Mesodermal cell (in vitro differentiated cells): ENCODE data around the gene CEP72.

Experiments
- H3K27ac ChIP-seq: 2 replicates; pipeline ENCODE4 v1.7.0; 2013; ENCODE audit warnings: mild to moderate bottlenecking, low read depth, low read length, moderate library complexity; ENCODE audit not compliant: severe bottlenecking
- H3K36me3 ChIP-seq: 2 replicates; pipeline ENCODE4 v1.7.1; 2013; ENCODE audit warnings: mild to moderate bottlenecking, low read length, moderate library complexity; ENCODE audit not compliant: control insufficient read depth, insufficient read depth
- H3K4me1 ChIP-seq: one replicate; pipeline ENCODE4 v1.7.1; 2013; ENCODE audit warnings: mild to moderate bottlenecking, low read length; ENCODE audit not compliant: insufficient read depth, control insufficient read depth, poor library complexity, severe bottlenecking
- H3K4me3 ChIP-seq: 2 replicates; pipeline ENCODE4 v1.7.0; 2013; ENCODE audit warnings: low read length, control low read depth, mild to moderate bottlenecking; ENCODE audit not compliant: insufficient read depth, poor library complexity, severe bottlenecking; ENCODE audit errors: extremely low read depth
- H3K9me3 ChIP-seq: 2 replicates; pipeline ENCODE4 v1.7.1; 2013; ENCODE audit warnings: mild to moderate bottlenecking, low read length, moderate library complexity; ENCODE audit not compliant: control insufficient read depth
- WGBS, 2 experiments: methylation state at CpG; one replicate each; pipeline ENCODE4 v1.1.5; 2013; ENCODE audit warnings: missing lambda C conversion rate in 2 of 2; ENCODE audit not compliant: insufficient coverage in 2 of 2; 5-methylcytosine and 5-hydroxymethylcytosine counted together

The CEP72 gene

GRCh38 chr5:619444-619843 is 7.3 kb downstream of the CEP72 start:
- H3K36me3 ChIP-seq = peaks cover 69% of the 10 kb centered on the region
- H3K4me1 ChIP-seq = no peaks in the 10 kb centered on the region
- H3K9me3 ChIP-seq = peaks cover 3% of the 10 kb centered on the region
- no peak overlapping the region for H3K4me3 ChIP-seq
- 93 to 97% methylated on average over 15 to 16 of the region's 16 CpGs for WGBS, 2 experiments
- no peak overlapping the region for H3K27ac ChIP-seq

GRCh38 chr5:620152-620551 is 8.0 kb downstream of the CEP72 start:
- Histone ChIP-seq H3K27ac (no peak overlapping the region), H3K4me3 (no peak overlapping the region), H3K4me1 (no peaks in the 10 kb centered on the region), H3K36me3 (peaks cover 62% of the 10 kb centered on the region), H3K9me3 (no peaks in the 10 kb centered on the region)
- 94 to 95% methylated on average over 19 to 20 of the region's 20 CpGs for WGBS, 2 experiments

GRCh38 chr5:620586-621180 is 8.5 kb downstream of the CEP72 start:
- Histone ChIP-seq H3K4me1 (no peaks in the 10 kb centered on the region), H3K27ac (no peak overlapping the region), H3K9me3 (no peaks in the 10 kb centered on the region), H3K4me3 (no peak overlapping the region), H3K36me3 (peaks cover 63% of the 10 kb centered on the region)
- WGBS, 2 experiments = 92 to 93% methylated on average over 4 to 8 of the region's 8 CpGs

- Histone ChIP-seq H3K4me3 (no peak overlapping the region), H3K9me3 (no peaks in the 10 kb centered on the region), H3K27ac (no peak overlapping the region), H3K36me3 (peaks cover 69% of the 10 kb centered on the region), H3K4me1 (no peaks in the 10 kb centered on the region)
- 96 to 98% methylated on average over 14 to 15 of the region's 16 CpGs for WGBS, 2 experiments
Measured at GRCh38 chr5:621341-621761, 9.2 kb downstream of the CEP72 start.

- no peak overlapping the region for H3K27ac ChIP-seq
- no peaks in the 10 kb centered on the region for H3K4me1 ChIP-seq
- no peak overlapping the region for H3K4me3 ChIP-seq
- 90 to 96% methylated on average over 8 to 9 of the region's 9 CpGs for WGBS, 2 experiments
- H3K9me3 ChIP-seq = no peaks in the 10 kb centered on the region
- H3K36me3 ChIP-seq = peaks cover 75% of the 10 kb centered on the region
Measured at GRCh38 chr5:622359-622758, 10.2 kb downstream of the CEP72 start.

GRCh38 chr5:622946-623522 is 10.9 kb downstream of the CEP72 start:
- no peak overlapping the region for H3K4me3 ChIP-seq
- H3K4me1 ChIP-seq = no peaks in the 10 kb centered on the region
- no peak overlapping the region for H3K27ac ChIP-seq
- peaks cover 75% of the 10 kb centered on the region for H3K36me3 ChIP-seq
- WGBS, 2 experiments = 96 to 98% methylated on average over 28 to 31 of the region's 31 CpGs
- H3K9me3 ChIP-seq = no peaks in the 10 kb centered on the region

GRCh38 chr5:623531-623930 is 11.4 kb downstream of the CEP72 start:
- peaks cover 74% of the 10 kb centered on the region for H3K36me3 ChIP-seq
- H3K9me3 ChIP-seq = no peaks in the 10 kb centered on the region
- no peak overlapping the region for H3K27ac ChIP-seq
- no peaks in the 10 kb centered on the region for H3K4me1 ChIP-seq
- 97 to 98% methylated on average over 10 of the region's 13 CpGs for WGBS, 2 experiments
- H3K4me3 ChIP-seq = no peak overlapping the region

GRCh38 chr5:624118-624950 is 12.2 kb downstream of the CEP72 start:
- Histone ChIP-seq H3K27ac (no peak overlapping the region), H3K4me1 (no peaks in the 10 kb centered on the region), H3K36me3 (peaks cover 72% of the 10 kb centered on the region), H3K4me3 (no peak overlapping the region), H3K9me3 (no peaks in the 10 kb centered on the region)
- 95 to 97% methylated on average over 31 to 35 of the region's 38 CpGs for WGBS, 2 experiments

- H3K4me3 ChIP-seq = no peak overlapping the region
- no peaks in the 10 kb centered on the region for H3K9me3 ChIP-seq
- H3K4me1 ChIP-seq = no peaks in the 10 kb centered on the region
- no peak overlapping the region for H3K27ac ChIP-seq
- 95 to 96% methylated on average over 13 of the region's 13 CpGs for WGBS, 2 experiments
- peaks cover 67% of the 10 kb centered on the region for H3K36me3 ChIP-seq
Measured at GRCh38 chr5:624951-625230, 12.8 kb downstream of the CEP72 start.

GRCh38 chr5:625516-625915 is 13.4 kb downstream of the CEP72 start:
- Histone ChIP-seq H3K4me3 (no peak overlapping the region), H3K27ac (no peak overlapping the region), H3K9me3 (no peaks in the 10 kb centered on the region), H3K36me3 (peaks cover 61% of the 10 kb centered on the region), H3K4me1 (no peaks in the 10 kb centered on the region)
- 95 to 99% methylated on average over 15 to 16 of the region's 16 CpGs for WGBS, 2 experiments

- H3K27ac ChIP-seq = no peak overlapping the region
- H3K9me3 ChIP-seq = no peaks in the 10 kb centered on the region
- WGBS, 2 experiments = 90 to 100% methylated on average over 2 to 3 of the region's 3 CpGs
- peaks cover 48% of the 10 kb centered on the region for H3K36me3 ChIP-seq
- H3K4me3 ChIP-seq = no peak overlapping the region
- H3K4me1 ChIP-seq = no peaks in the 10 kb centered on the region
Measured at GRCh38 chr5:626850-627249, 14.7 kb downstream of the CEP72 start.
